ENCODE results near the gene ARHGAP26. TPM values are rescaled to one million over a fixed set of nuclear protein-coding genes. Genes with fewer than 3 reads are reported as not detected.

Gene ARHGAP26
- total and polyA plus RNA-seq, 2 of the 4 experiments (the other 2 are of a cell fraction) = 0.54 to 0.56 TPM

DNA sequence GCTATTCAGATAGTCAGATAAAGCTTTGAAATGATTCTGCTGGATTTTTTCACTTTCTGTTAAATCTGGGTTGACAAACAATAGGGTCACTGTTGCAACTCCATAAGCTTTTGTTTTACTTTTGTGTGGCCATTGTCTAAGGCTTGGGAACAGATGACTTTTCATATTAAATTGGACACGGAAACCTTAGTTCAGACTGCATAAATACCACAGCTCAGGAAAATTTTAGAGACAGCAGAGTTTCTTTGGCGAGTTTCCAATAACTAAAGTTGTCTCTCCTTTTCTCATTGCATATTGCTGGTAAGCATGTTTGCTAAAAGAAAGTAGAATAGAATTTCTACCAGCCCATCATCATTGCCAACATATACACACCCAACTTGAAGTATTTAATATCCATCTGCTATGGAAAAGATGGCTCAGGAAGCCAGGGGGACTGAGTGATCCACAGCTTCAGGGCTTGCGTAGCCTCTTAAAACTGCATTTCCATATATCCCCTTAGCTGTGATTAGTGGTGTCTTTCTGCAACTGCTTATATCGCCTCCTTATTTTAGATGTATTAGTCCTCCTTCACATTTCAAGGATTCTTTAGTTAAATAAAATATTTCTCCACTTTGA lies 168.2 kb downstream of the ARHGAP26 start:
- no peak overlapping the region for H2BK20ac ChIP-seq (ENCODE audit: low read depth, low read length)
- no peak overlapping the region for H3K27ac ChIP-seq (ENCODE audit: insufficient read depth, low read length)
- no peak overlapping the region for H3K4me2 ChIP-seq (ENCODE audit: low read depth, low read length)
- ATAC-seq (ENCODE audit: low read depth) = no peak
- no peaks in the 10 kb centered on the region for H3K9me3 ChIP-seq (ENCODE audit: control insufficient read depth, insufficient read depth, low read length)
- ChIA-PET CTCF (interaction anchor here (0.7 to 0.8 kb wide), 2 partner anchors 10 to 160 kb away, joined by 3 read pairs; no protein-coding TSS in a partner anchor), POLR2A (ENCODE audit: unreplicated experiment) (no interaction called here)
- no peak overlapping the region for H3K4me3 ChIP-seq (ENCODE audit: insufficient read depth, low read depth, low read length)
- H4K20me1 ChIP-seq (ENCODE audit: insufficient read depth, low read length) = no peaks in the 10 kb centered on the region
- no peak overlapping the region for H4K8ac ChIP-seq (ENCODE audit: low read depth in 2 of 2, low read length in 2 of 2)
- H2BK120ac ChIP-seq (ENCODE audit: low read depth, low read length) = no peak overlapping the region
- no peak overlapping the region for H4K5ac ChIP-seq (ENCODE audit: low read depth, low read length)
- intact Hi-C loops (cut with micrococcal nuclease) (no loop called here), in situ Hi-C loops (cut with MboI; ENCODE audit: low sequenced_read_pairs) (no loop called here), dilution Hi-C loops (cut with HindIII; ENCODE audit: low sequenced_read_pairs, unreplicated experiment) (no loop called here)
- no peaks in the 10 kb centered on the region for H3K79me1 ChIP-seq (ENCODE audit: low read depth in 1 of 2, low read length in 2 of 2)
- WGBS, 2 experiments (ENCODE audit: extremely low coverage in 2 of 2, insufficient read length in 1 of 2) = no CpG with 5 or more reads among the region's 4 CpGs
- no peak overlapping the region for H3K14ac ChIP-seq (replicated peaks; ENCODE audit: low read depth, low read length)
- no peak overlapping the region for H2AK5ac ChIP-seq (ENCODE audit: low read depth, low read length)
- TF ChIP-seq CEBPB (IDR thresholded peaks at IDR 0.05; ENCODE audit: low read depth, low read length) = no peak
- no peak for TF ChIP-seq NFE2L2 (IDR thresholded peaks at IDR 0.05; ENCODE audit: low read depth, low read length)
- TF ChIP-seq FOS (IDR thresholded peaks at IDR 0.05; ENCODE audit: low read depth, low read length) = no peak
- TF ChIP-seq SMC3 (IDR thresholded peaks at IDR 0.05; ENCODE audit: low read depth, low read length) = no peak
- H3K56ac ChIP-seq (ENCODE audit: extremely low read depth, insufficient read depth, low read length) = no peak overlapping the region
- no peaks in the 10 kb centered on the region for H3K27me3 ChIP-seq (ENCODE audit: control insufficient read depth, insufficient read depth, low read length)
- no peak overlapping the region for H2BK15ac ChIP-seq (ENCODE audit: low read depth, low read length)
- H3K9me1 ChIP-seq (ENCODE audit: insufficient read depth, low read length) = no peaks in the 10 kb centered on the region
- no peak overlapping the region for H3K9ac ChIP-seq (ENCODE audit: low read depth, low read length)
- no peak overlapping the region for H3K4ac ChIP-seq (ENCODE audit: low read depth, low read length)
- no peak overlapping the region for H3K23ac ChIP-seq (ENCODE audit: low read depth, low read length)
- no peak overlapping the region for H2AFZ ChIP-seq (replicated peaks; ENCODE audit: low read length, poor library complexity)
- H4K91ac ChIP-seq (ENCODE audit: insufficient read depth, low read depth, low read length) = no peak overlapping the region
- DNase-seq = no peak
- H2BK5ac ChIP-seq (ENCODE audit: low read depth, low read length, poor library complexity, severe bottlenecking) = no peak overlapping the region
- no TSS peak for BruUV-seq (replicated peaks)
- H3K36me3 ChIP-seq (ENCODE audit: control insufficient read depth, insufficient read depth, low read length) = no peaks in the 10 kb centered on the region
- H3K18ac ChIP-seq (ENCODE audit: low read depth, low read length) = no peak overlapping the region
- no peak overlapping the region for H2AK9ac ChIP-seq (replicated peaks; ENCODE audit: low read depth, low read length, poor library complexity)
- H3K4me1 ChIP-seq (ENCODE audit: control insufficient read depth, insufficient read depth, low read length) = no peaks in the 10 kb centered on the region
